Measurements from ENCODE around the gene KNCN.

The KNCN gene

DNA sequence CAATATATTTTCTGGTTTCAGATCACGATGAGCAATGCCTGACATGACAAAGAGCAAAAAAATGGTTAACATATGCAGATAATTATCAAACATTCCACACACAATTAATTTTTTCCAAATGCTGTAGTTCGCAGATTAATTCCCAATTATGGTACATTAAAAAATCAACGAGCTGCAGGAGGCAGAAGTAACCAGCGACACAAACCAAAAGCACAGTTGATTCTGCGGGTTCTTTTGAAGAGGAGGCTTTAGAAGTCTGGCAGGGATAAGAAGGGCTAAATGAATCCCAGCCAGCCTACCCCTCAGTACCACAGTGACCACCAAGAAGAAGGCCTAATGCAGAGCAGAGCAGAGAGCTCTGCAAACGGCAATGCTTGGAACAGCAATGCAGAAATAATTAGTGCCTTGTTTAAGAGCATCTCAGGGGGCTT is 17.0 kb upstream of the KNCN start:
- DNase-seq (ENCODE audit: low spot score), result no peak

DNA sequence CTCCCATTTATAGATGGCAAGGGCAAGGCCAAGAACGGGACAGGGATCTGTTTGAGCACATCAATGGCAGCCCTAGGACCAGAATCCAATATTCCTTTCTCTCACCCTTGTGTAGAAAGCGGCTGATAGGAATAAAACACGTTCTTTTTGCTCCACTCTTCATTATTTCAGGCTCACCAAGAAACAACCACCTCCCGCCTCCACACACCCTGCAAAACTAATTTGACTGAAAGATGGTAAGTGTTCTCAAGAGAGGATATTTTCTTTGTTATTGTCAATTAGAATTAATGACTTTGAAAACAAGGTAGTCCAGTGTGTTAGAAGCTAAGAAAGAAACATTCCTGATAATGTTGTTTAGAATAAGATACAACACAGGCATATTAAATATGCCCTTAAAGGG is 11.9 kb upstream of the KNCN start:
- no peak for DNase-seq (ENCODE audit: low spot score)

DNA sequence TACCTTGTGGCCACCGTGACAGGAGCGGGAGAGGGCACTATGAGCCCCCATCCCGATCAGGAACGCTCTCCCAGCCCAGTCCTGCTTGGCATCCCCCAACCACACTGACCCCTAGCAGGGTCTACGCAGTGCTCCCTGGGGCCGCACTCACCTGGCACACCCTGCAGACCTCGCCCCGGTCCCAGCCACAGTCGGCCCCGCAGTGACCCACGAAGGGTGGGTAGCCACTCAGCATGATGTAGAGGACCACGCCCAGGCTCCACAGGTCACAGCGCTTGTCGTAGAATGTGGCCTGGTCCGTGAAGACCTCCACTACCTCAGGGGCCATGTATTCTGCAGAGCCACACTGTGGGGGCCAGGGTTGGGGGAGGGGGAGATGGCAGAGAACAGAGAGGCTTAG is 11.1 kb upstream of the KNCN start:
- no peak for DNase-seq (ENCODE audit: low spot score)

DNA sequence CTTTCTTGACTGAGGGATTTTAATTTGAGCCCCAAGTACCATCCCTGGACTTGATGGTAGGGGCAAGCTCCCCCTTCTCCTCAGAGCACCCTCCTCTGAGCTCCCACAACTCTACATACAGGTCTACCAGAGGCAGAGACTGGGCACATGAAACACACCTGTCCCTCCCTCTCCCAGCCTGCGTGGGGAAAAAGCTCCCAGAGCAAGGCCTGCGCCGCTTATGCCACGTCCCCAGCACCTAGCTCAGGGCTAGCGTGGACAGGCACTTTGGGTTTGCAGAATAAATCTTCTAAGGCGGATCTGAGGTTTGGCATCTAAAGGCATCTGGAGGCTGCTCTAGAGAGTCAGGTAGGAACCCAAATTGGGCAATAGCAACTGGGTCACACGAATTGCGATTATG is 7.5 kb upstream of the KNCN start:
- DNase-seq (ENCODE audit: low spot score), result no peak

DNA sequence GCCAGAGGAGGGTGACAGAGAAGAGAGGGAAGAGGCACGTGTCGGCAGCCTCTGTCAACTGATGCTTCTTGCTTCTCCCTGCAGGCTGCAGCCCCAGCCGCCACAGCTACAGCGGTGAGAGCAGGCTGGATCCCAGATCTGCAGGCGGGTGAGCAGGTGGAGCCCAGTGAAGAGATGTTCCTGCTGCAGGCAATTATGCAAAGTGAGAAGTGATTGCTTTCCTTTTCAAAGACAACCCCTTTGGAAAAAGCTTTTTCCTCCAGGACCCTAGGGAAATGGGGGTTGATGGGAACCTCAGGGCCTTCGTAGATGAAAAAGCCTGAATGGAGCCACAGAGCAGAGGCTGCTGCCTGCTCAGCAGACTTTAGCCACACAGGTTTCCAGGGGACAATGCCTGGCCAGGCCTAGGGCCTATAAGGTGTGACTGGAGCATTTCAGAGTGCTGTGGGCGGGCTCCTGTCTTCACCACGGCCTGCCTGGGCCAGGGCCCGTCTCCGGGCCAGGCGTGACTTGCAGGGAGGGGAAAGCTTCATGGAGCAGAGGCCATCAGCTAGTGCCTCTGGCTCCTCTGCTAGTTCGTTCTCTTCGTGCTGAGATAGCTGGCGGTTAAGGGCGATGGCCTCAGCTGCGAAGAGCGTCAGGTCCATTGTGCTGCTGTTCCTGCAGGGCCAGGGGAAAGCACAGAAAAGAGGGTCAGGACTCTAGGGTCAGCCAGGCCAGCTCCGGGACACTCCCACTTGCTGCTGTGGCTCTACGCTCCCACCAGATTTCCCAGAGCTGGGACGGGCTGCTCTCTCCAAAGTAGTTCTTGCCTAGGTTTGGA is 6.9 kb upstream of the KNCN start:
- DNase-seq (ENCODE audit: low spot score), result no peak

DNA sequence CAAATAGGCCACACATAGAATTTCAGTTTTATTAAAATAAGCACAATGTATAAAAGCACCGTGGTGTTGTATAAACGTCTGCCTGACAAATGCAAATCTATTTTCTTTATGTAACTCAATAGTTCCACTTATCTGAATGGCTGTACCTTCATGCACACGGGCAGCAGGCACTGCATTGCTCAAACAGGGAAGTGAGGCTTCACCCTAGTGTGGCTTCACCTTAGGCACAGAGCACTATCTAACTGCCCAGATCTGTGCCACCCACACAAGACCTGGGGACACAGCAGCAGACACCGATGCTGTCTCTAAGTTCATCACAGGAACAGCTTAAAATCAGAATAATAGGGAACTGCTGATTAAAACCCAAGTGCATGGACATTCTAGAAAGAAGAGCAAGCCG is 6.0 kb upstream of the KNCN start:
- DNase-seq (ENCODE audit: low spot score), result no peak

DNA sequence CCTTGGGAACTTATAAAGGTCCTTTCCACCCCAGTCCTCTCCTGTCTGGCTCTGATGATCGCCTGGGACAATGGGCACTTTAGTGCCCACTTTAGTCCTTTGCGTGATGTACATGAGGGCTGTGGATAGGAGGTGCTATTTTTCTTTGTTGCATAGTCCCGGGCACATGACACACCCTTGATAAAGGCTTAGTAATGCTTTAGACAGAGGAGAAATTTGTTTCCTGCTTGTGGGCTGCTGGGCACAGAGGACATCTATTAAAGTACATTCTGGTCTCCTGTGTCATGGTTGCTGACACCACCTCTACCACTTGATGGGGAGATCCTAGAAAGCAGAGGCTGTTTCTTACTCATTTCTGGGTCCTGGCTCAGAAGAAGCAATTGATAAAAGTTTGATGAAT is 5.4 kb upstream of the KNCN start:
- peak; percentile 40 for DNase-seq (ENCODE audit: low spot score)

DNA sequence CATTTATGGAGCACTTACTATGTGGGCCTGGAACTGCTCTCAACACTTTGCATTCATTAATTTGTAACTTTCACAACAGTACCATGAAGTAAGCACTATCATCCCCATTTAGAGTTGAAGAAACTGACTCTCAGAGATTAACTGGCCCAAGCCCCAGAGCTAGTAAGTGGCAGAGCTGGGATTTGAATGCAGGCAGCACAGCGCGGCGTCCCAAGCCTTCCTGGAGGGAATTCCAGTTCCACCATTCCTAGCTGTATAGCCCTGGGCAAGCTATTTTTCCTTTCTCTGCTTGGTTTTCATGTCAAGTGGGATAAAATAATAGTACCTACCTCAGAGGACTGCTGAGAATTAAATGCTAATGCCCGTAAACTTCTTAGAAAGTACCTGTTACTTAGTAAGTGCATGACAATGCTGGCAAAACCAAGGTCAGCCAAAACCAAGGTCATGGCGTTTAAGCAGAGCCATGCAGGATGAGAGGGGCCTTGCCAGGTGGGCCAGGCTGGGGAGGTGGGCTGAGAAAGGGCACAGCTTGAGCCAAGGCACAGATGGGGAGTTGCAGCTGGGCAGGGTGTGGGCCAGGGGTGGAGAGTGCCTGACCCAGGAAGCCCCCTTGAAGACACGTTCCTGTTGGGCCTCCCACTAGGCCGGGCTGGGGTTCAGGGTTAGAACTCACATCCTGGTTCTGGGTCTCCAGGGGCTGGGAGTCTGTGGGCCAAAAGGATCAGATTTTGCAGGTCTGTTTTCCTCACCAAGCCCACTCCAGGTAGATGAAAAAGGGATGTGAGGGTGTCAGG is 4.6 kb upstream of the KNCN start:
- no peak for DNase-seq (ENCODE audit: low spot score)

DNA sequence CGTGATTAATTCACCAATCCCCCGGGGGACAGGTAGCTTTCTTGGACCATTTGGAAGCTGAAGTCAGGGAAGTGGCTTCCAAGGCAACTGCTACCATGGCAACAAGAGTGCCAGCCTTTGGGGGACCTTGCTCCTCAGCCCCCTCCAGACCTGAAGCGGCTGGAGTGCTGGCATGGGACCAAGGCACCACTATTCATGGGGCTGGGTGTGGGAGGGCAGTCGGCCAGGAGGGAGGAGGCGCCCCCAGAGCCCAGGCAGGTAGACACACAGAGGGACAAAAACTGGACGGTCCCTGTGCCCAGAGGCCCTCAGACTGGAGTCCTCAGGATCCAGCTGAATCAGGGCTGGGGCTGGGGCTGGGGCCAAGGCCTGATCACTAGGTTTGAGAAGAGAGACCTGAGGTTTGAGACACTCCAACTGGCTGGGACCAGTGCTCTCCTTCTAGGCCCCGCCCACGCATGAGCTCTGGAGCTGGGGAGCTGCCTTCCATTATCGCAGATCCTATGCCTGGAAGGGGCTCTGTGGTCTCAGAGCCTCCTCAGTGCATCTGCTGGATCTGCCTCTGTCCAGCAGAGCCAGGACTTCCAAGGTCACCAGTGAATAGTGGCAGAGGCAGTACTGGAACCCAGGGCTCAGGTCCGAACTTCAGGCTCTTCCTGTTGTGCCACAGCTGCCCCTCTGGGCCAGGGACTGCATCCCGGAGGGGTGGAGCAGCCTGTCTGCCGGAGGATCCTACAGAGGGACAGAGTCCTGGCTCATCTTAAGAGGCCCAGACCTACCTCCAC is 3.3 kb upstream of the KNCN start:
- DNase-seq (ENCODE audit: low spot score), result no peak

DNA sequence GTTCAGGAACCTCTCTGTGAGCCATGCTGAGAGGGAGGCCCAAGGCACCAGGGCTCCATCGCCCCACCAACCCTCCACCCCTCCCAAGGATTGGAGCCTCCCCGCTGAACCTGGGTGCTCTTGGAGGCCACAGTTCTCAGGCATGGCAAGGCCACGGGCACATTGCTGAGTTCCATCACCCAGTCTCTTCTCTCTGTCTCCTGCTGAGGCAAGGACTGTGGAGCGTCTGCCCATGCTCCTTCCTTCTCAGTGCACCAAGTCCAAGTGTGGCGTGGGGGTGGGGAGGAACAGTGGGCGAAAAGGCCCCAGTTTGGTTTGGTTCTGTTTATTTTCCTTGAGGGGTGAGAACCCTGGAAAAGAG is 2.8 kb upstream of the KNCN start:
- no peak for DNase-seq (ENCODE audit: low spot score)

DNA sequence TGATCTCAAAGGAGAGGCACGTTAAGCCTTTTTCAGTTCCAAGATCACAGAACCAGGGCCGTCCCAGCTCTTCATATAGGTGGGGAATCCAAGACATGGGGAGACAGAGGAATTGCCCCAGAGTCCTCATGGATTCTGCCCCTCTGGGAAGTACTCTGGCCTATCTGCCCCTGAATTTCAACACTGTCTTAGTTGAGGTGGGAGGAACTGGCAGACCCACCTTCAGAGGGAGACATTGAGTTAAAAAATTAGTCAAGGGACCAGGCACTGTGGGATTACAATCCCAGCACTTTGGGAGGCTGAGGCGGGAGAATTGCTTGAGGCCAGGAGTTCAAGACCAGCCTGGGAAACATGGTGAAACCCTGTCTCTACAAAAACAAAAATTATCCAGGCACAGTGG is 2.1 kb upstream of the KNCN start:
- DNase-seq (ENCODE audit: low spot score), result no peak

DNA sequence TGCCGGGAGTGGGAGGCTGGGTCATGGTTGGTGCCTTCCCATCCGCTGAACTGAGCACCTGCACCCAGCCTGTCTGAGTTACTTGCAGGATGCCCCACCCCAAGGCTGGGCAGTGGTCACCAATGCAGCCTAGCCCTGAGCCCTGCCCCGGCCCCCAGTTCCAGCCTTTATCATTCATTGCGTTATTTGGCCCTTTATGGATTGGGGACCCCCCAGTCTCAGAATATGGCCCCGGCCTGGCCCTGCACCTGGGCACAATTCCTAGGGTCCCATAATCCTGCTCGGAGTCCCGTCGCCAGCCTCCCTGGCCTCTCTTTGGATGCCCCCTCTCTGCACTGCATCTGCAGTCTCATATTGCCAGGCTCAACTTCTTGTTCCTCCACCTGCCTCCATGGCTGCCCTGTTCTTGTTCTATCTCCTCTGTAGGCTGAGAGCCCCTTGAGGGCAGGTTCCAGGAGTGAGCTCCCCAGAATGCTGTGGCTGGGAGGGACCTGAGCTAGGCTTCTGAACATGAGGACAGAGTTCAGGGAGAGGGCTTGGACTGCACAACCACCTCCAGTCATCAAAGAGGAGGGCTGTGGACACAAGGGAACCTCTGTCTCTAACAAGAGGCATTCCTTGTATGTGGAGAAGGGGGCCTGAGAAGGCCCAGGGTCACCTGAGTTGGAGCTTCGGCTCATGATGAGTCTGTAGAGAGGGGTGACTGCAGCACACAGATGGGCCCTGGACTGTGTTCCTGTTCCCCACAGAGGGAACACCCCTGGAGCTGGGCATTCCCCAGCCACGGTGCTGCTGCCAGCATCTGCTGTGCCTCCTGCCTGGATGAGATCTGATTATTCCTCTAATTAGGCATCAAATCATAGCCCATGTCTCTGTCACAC is 1.1 kb upstream of the KNCN start:
- DNase-seq (ENCODE audit: low spot score), result no peak

DNA sequence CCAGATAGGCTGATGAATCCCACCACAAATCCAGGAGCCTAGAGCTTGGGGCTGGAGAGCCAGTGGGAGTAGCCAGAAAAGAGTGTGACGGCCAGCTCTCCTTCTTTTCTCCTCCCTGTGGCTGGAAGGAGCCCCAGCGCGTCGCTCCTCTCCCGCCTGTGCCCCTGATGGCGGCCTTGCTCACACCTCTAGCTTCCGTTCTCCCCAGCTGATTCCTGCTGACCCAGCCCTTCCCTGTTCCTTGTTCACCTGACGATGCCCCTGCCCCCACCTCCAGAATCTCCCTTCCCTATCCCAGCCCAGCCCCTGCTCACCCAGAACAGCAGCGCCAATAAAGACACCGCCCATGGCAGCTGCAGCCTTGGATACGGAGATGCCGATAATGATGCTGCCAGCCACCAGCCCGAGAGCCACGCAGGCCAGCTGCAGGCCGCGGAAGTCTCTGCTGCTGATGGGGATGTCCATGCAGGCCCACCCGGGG is 656 bp downstream of the KNCN start:
- DNase-seq (ENCODE audit: low spot score), result no peak

DNA sequence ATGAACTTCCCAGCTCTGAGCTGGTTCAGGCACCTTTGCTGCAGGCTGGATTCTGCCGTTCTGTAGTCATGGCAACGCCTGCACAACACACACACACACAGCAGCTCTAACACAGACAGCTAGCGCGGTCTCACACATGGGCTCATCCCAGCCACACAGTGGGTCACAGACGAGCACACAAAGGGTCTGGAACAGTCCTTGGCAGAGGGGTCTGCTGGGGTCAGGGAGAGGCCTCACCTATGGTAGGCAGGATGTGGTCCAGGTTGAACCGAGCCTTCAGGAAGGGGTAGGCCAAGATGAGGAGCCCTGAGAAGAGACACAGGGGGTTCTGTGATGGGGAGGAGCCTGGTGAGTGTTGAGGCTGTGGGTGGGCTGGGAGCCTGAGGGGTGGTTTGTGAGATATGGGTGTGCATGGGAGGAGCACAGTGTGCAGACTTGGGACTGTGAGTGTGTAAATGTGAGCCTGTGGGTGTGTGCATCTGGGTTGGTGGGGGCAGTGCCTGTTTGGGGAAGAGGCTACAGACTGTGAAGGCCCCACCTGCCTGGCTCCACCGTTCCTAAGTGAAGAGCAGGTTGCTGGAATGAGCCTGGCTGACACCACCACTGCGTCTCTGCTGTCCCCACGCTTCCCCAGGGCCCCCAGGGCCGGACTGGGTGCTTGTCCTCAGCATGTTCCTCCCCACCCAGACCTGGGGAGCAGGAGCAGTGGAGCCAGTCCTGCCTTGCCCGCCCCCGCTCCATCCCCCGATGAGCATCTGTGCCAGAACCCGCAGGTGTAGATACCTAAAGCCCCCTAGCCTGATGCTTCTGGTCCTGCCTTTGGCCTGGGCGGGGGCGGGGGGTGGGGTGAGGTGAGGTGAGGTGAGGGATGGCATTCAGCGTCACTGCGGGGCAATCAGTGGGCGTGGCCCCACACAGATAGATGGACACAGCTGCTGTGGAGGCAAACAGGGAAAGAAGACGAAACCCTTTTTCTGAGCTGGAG is 1.5 kb downstream of the KNCN start:
- no peak for DNase-seq (ENCODE audit: low spot score)

DNA sequence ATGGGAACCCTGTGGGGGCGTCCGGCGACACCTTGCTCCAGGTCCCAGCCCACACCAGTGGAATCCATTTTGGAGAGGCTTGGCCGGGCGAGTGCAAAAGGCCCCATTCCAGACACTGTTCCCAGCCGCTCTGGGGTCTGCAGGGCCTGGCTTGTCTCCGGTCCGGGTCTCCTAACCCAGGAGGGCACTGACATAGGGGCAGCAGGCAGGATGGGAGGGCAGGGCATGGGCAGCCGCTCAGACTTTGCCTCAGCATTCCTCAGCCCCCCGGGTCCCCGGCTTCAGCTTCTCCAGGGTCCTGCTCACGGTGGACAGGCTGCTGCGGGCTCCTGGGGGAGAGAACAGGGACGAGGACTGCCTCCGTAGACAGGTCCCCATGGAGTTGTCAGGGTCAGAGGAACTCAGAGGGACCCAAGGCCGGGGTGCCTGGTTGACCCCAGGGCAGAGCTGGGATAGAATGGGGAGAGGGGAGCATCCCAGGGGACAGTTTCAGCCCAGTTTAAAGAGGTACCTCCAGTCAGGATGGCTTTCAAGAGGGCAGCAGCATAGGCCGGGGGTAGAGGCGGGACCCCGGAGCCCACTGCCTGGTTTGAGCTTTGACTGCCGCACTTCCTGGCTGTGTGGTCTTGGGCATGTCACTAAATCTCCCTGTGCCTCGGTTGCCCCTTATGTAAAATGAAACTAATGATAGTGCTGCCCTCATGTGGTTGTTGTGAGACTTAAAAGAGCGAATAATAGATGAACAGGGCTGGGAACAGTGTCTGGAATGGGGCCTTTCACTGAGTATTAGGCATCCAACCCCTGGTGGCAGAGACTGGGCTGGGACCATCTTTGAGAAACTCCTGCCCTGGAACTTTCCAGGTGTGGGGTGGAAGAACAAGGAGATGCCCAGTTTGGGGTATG is 3.7 kb downstream of the KNCN start:
- DNase-seq (ENCODE audit: low spot score), result peak; percentile 57

DNA sequence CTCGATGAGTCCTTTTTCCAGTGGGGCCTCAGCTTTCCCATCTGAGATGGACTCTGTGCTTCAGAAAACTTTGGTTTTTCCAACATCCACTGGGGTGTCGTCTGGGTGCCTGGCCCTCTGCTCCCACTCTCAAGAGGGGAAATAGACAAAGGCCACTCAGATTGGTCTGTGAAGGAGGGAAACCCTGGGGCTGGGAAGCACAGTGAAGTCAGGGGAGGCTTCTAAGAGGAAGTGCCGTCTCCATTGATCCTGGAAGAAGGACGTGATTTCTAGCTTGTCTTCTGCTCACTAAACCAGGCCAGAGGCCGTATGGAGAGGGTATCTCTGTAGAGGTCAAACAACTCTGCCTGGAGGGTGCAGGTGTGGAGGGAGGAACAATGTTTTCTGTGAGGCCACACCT is 5.2 kb downstream of the KNCN start:
- DNase-seq (ENCODE audit: low spot score), result no peak

DNA sequence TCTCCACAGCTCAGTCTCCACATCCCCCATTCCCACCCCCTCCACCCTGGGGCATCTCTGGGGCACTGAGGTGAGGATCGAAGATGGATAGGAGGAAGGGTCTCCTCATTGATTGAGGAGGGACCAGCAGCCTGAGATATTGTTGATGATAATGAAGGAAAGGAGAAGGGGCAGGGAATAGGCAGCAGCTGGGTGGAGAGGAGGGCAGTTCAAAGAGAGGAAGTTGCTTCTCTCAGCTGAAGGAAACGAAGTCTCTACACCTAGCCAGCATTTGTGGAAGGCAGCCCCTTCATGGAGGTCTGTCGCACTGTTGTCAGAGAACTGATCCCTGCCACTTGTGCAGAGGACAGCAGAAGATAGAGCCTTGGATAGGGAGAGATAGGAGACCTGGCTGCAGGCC is 5.7 kb downstream of the KNCN start:
- DNase-seq (ENCODE audit: low spot score), result no peak

DNA sequence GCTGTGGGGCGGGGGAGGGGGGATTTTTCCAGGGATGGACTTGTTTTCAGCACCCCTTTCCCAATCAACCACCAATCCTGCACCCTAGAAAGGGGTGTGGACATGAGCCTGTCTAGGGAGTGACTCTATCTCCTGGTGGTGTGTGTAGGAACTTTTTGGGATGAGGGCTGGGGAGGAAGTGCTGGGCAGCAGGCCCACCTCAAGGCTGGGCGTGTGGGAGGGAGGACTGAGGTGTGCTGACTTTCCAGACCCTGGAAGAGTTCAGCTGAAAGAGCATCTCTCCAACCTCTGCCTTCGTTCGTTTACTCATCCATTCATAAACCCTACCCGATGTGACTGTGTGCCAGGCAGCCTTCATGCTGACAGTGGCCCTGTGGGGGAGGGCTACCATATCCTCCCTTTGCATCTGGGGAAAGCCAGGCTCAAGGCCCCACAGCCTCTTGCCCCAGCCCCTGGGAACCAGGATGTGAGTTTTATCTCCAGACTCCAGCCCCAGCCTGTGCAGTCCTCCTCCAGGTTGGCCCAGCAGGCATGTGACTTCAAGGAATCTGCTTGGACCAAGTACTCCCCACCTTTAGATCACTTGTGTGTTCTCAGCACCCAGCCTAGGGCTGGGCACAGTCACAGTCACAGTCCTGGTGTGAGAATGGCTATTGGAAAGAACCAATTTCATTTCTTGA is 6.7 kb downstream of the KNCN start:
- DNase-seq (ENCODE audit: low spot score), result no peak
